ENCODE data around the gene DPYD. TPM values are rescaled to one million over a fixed set of nuclear protein-coding genes. Genes with fewer than 3 reads are reported as not detected.

The DPYD gene
- total and polyA plus RNA-seq, 9 of the 15 experiments (the other 6 are each of a cell fraction or from before 2014, with no cell fraction given), result 0.03 to 0.25 (median 0.08) TPM; not detected in 2

DNA sequence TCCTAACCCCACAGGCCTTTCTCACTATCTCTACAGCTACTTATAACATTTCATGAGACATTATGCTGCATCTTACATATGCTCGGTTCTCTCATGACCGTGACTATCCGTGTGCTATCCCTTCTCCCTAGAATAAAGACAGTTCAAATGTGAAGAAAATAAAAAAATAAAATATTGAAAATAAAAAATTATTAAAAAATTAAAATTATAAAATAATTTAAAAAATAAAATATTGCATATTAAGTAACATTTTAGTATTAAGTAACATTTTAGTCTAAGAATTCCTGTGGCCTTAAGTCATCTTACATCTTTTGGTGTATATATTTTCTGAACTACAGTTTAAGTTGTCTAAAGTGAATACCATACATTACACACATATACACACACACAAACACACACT, 415.5 kb downstream of the DPYD start:
- DNase-seq (ENCODE audit: extremely low read depth in 1 of 4, low spot score in 3 of 4), result no peak

More for the DNA sequence above, 415.5 kb downstream of the DPYD start:
- POLR2A ChIA-PET, result no interaction called here
- intact Hi-C loops (cut with micrococcal nuclease), result no loop called here
- no TSS peak for BruUV-seq (replicated peaks)
- H3K27me3 ChIP-seq (ENCODE audit: control insufficient read depth in 2 of 2, insufficient read depth in 2 of 2, low read length in 2 of 2), result no peaks in the 10 kb centered on the region
- ATAC-seq, result no peak
- H3K9ac ChIP-seq (ENCODE audit: insufficient read depth in 1 of 2, low read depth in 2 of 2, low read length in 2 of 2), result no peak overlapping the region
- no peaks in the 10 kb centered on the region for H3K79me2 ChIP-seq (ENCODE audit: control insufficient read depth, insufficient read depth, low read length)
- H2AFZ ChIP-seq (ENCODE audit: low read depth, low read length), result no peak overlapping the region
- H3K36me3 ChIP-seq (ENCODE audit: control insufficient read depth, insufficient read depth, low read length), result no peaks in the 10 kb centered on the region
- no peak overlapping the region for H3K4me2 ChIP-seq (ENCODE audit: insufficient read depth, low read length)
- in situ Hi-C loops (cut with MboI), result no loop called here
- H3K9me1 ChIP-seq (ENCODE audit: control insufficient read depth, insufficient read depth, low read length), result no peaks in the 10 kb centered on the region
- WGBS (ENCODE audit: insufficient coverage, low coverage, missing lambda C conversion rate), result 0% methylated on average over 3 of the region's 3 CpGs
- CTCF ChIA-PET (ENCODE audit: low intra/inter-chr PET ratio), result no interaction called here
- TF ChIP-seq IRF2 (CRISPR knock-in tag; IDR thresholded peaks at IDR 0.05), result no peak
- TF ChIP-seq ZC3H8 (IDR thresholded peaks at IDR 0.05), result no peak
- TF ChIP-seq TEAD4 (IDR thresholded peaks at IDR 0.05; ENCODE audit: low read length), result no peak
- TF ChIP-seq TEAD4 (CRISPR knock-in tag; IDR thresholded peaks at IDR 0.05; ENCODE audit: borderline replicate concordance), result no peak
- no peak for TF ChIP-seq BCOR (IDR thresholded peaks at IDR 0.05)
- TF ChIP-seq KAT8 (IDR thresholded peaks at IDR 0.05; ENCODE audit: low read depth), result no peak
- TF ChIP-seq POLR2G (IDR thresholded peaks at IDR 0.05; ENCODE audit: low read depth, low read length), result no peak
- TF ChIP-seq FOSL1 (tag; conservative IDR thresholded peaks at IDR 0.05), result no peak
- TF ChIP-seq, protein P1, sequence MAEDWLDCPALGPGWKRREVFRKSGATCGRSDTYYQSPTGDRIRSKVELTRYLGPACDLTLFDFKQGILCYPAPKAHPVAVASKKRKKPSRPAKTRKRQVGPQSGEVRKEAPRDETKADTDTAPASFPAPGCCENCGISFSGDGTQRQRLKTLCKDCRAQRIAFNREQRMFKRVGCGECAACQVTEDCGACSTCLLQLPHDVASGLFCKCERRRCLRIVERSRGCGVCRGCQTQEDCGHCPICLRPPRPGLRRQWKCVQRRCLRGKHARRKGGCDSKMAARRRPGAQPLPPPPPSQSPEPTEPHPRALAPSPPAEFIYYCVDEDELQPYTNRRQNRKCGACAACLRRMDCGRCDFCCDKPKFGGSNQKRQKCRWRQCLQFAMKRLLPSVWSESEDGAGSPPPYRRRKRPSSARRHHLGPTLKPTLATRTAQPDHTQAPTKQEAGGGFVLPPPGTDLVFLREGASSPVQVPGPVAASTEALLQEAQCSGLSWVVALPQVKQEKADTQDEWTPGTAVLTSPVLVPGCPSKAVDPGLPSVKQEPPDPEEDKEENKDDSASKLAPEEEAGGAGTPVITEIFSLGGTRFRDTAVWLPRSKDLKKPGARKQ (CRISPR knock-in tag; IDR thresholded peaks at IDR 0.05), result no peak
- TF ChIP-seq KAT7 (CRISPR knock-in tag; IDR thresholded peaks at IDR 0.05; ENCODE audit: borderline replicate concordance), result no peak
- TF ChIP-seq, protein P2, sequence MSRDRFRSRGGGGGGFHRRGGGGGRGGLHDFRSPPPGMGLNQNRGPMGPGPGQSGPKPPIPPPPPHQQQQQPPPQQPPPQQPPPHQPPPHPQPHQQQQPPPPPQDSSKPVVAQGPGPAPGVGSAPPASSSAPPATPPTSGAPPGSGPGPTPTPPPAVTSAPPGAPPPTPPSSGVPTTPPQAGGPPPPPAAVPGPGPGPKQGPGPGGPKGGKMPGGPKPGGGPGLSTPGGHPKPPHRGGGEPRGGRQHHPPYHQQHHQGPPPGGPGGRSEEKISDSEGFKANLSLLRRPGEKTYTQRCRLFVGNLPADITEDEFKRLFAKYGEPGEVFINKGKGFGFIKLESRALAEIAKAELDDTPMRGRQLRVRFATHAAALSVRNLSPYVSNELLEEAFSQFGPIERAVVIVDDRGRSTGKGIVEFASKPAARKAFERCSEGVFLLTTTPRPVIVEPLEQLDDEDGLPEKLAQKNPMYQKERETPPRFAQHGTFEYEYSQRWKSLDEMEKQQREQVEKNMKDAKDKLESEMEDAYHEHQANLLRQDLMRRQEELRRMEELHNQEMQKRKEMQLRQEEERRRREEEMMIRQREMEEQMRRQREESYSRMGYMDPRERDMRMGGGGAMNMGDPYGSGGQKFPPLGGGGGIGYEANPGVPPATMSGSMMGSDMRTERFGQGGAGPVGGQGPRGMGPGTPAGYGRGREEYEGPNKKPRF (IDR thresholded peaks at IDR 0.05; ENCODE audit: low read depth, low read length), result no peak
- TF ChIP-seq TBL1XR1 (IDR thresholded peaks at IDR 0.05; ENCODE audit: low read length in 2 of 2), result no peak
- FAIRE-seq, result no peak
- H3K4me3 ChIP-seq, result no peak overlapping the region
- no peak overlapping the region for H3K27ac ChIP-seq (ENCODE audit: extremely low read depth, low read depth, low read length)
- no peaks in the 10 kb centered on the region for H3K4me1 ChIP-seq (replicated peaks in 1 of 2; ENCODE audit: control insufficient read depth in 2 of 2, insufficient read depth in 2 of 2, low read length in 2 of 2)
- no peaks in the 10 kb centered on the region for H4K20me1 ChIP-seq (replicated peaks; ENCODE audit: control insufficient read depth, insufficient read depth, low read length)
- H3K9me3 ChIP-seq (replicated peaks; ENCODE audit: control insufficient read depth, insufficient read depth, low read depth, low read length), result no peaks in the 10 kb centered on the region
